HEK293T (cell line): Measurements from ENCODE around the gene UGT1A7.

Source experiments
- ARNT ChIP-seq: fragments of 450-650 bp; IDR thresholded peaks from 2 replicates; pipeline ENCODE4 v1.6.1; 2017; ENCODE audit warnings: mild to moderate bottlenecking
- FOXA1 ChIP-seq: fragments of 450-650 bp; IDR thresholded peaks from 2 replicates; pipeline ENCODE4 v1.6.1; 2016; ENCODE audit warnings: mild to moderate bottlenecking
- FOXM1 ChIP-seq: fragments of 450-650 bp; IDR thresholded peaks from 2 replicates; pipeline ENCODE4 v1.6.1; 2017; ENCODE audit warnings: mild to moderate bottlenecking, borderline replicate concordance
- L3MBTL2 ChIP-seq: fragments of 450-650 bp; conservative IDR thresholded peaks from 2 replicates; pipeline ENCODE4 v1.6.1; 2016; ENCODE audit warnings: mild to moderate bottlenecking
- LEF1 ChIP-seq: fragments of 450-650 bp; IDR thresholded peaks from 2 replicates; pipeline ENCODE4 v1.6.1; 2017; ENCODE audit warnings: mild to moderate bottlenecking, borderline replicate concordance
- NFRKB ChIP-seq: fragments of 450-650 bp; IDR thresholded peaks from 2 replicates; pipeline ENCODE4 v1.6.1; 2016; ENCODE audit warnings: mild to moderate bottlenecking, moderate library complexity
- SP1 ChIP-seq: fragments of 450-650 bp; IDR thresholded peaks from 2 replicates; pipeline ENCODE4 v1.6.1; 2017
- ZNF384 ChIP-seq: fragments of 450-650 bp; IDR thresholded peaks from 2 replicates; pipeline ENCODE4 v1.6.1; 2016

- TF ChIP-seq FOXM1: no peak
- TF ChIP-seq LEF1: no peak
- no peak for TF ChIP-seq NFRKB
- no peak for TF ChIP-seq ZNF384
- TF ChIP-seq L3MBTL2: no peak
- TF ChIP-seq SP1: no peak
- no peak for TF ChIP-seq FOXA1
- no peak for TF ChIP-seq ARNT
Observed at GRCh38 chr2:233766416-233766815, 84.7 kb downstream of the UGT1A7 start.
